ENCODE results near the gene CABLES2.
A peak's percentile ranks its signal among the peaks of the same experiment; 100 is the strongest.

CABLES2 gene

DNA sequence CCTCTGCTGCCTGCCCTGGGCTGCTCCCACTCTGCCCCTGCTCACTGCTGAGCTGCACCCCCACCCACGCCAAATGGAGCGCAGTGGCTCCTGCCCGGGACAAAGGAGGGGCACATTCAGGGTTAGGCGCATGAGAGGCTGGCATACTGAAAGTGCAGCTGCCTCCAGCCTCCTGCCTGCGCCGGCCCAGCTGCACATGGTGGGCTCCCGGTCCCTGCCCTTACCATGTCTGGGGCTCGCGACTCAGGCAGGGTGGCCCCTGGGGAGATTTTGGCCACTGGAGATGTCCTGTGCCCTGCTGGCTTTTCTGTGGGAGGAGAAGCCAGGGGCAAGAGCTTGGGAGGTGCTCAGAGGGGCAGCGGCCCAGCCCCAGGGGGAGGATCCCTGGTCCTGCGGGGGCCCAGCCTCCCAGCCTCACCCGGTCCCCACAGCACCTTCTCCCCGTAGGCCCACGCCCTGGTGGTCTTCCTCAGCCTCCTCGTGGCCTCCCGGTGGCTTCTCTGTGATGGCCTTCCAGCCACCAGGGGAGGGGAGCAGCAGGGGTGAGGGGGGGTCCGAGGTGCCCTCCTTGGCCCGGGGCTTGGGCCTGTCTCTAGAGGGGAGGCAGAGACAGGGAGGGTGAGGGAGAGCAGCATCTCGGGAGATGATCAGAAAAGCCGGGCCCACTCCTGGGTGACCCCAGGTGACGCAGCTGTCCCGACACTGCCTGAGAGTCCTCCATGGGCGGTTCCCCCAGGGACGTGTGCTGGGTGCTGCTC lies 8.4 kb upstream of the CABLES2 start:
- Histone ChIP-seq H3K4me3 (ENCODE audit: low read length) (no peak overlapping the region), H3K9ac (ENCODE audit: low read length) (no peak overlapping the region), H3K4me1 (ENCODE audit: control insufficient read depth, insufficient read depth, low read length) (no peaks in the 10 kb centered on the region), H3K36me3 (ENCODE audit: control insufficient read depth, insufficient read depth, low read length, severe bottlenecking) (no peaks in the 10 kb centered on the region), H3K27me3 (replicated peaks; ENCODE audit: control insufficient read depth, insufficient read depth, low read length) (peaks cover 39% of the 10 kb centered on the region), H3K9me3 (ENCODE audit: control insufficient read depth, low read length) (no peaks in the 10 kb centered on the region)
- no peak for DNase-seq (ENCODE audit: low read depth)

DNA sequence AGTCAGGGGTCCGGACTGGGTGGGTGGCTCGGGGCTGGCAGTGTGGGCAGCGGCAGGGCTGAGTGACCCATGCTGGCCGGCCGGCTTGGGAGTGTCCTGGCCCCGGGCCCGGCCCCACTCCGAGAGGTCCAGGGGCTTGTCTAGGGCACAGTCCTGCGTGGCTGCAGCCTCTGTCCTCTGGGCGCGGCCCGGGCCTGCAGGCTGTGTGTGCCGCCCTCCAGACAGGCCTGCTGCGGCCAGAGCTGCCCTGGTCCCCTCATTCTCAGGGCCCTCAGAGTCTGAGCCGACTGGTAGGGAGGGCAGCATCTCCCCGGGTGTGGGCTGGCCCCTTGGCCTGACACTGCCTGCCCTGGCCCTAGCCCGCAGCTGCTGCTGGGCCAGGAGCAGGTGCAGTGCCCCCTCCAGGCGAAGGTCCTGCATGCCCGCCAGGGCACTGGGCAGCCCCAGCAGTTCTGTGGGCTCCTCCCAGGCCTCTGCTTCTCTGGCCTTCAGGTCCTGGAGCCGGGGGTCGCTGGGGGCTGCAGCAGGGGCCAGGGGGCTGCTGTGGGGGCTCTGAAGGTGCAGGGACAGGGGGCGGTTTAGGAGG lies 6.9 kb upstream of the CABLES2 start:
- no peak for DNase-seq (ENCODE audit: low read depth)
- H3K36me3 ChIP-seq (ENCODE audit: control insufficient read depth, insufficient read depth, low read length, severe bottlenecking), result no peaks in the 10 kb centered on the region
- no peak overlapping the region for H3K9ac ChIP-seq (ENCODE audit: low read length)
- no peak overlapping the region for H3K4me3 ChIP-seq (ENCODE audit: low read length)
- H3K4me1 ChIP-seq (ENCODE audit: control insufficient read depth, insufficient read depth, low read length), result no peaks in the 10 kb centered on the region
- no peaks in the 10 kb centered on the region for H3K9me3 ChIP-seq (ENCODE audit: control insufficient read depth, low read length)
- H3K27me3 ChIP-seq (replicated peaks; ENCODE audit: control insufficient read depth, insufficient read depth, low read length), result peaks cover 28% of the 10 kb centered on the region

DNA sequence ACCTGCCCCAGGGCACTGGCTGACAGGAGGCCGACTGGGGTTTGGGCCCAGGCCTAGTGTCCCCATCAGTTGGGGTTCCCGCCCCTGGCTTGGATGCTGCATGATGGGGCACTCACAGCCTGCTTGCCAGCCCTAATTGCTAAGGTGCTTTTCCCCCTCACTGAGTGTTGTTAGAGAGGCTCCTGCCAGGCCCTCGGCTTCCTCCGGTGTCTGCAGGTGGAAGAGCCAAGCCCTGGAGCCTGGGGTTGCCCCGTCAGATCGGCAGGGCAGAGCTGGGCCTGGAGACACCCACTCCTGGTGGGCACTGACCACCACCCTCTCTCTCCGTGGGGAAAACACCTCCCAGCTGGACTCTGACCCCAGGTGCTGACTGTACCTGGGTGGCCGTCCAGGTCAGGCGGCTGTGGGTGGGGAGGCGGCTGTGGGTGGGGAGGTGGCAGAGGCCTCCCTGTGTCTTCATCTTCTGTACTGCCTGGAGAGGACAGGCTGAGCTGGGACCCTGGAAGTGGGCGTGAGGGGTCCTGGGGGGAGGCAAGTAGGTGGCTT lies 6.0 kb upstream of the CABLES2 start:
- H3K9ac ChIP-seq (ENCODE audit: low read length), result no peak overlapping the region
- H3K4me1 ChIP-seq (ENCODE audit: control insufficient read depth, insufficient read depth, low read length), result no peaks in the 10 kb centered on the region
- H3K9me3 ChIP-seq (ENCODE audit: control insufficient read depth, low read length), result no peaks in the 10 kb centered on the region
- no peak overlapping the region for H3K4me3 ChIP-seq (ENCODE audit: low read length)
- no peaks in the 10 kb centered on the region for H3K36me3 ChIP-seq (ENCODE audit: control insufficient read depth, insufficient read depth, low read length, severe bottlenecking)
- DNase-seq (ENCODE audit: low read depth), result no peak
- H3K27me3 ChIP-seq (replicated peaks; ENCODE audit: control insufficient read depth, insufficient read depth, low read length), result peaks cover 24% of the 10 kb centered on the region

DNA sequence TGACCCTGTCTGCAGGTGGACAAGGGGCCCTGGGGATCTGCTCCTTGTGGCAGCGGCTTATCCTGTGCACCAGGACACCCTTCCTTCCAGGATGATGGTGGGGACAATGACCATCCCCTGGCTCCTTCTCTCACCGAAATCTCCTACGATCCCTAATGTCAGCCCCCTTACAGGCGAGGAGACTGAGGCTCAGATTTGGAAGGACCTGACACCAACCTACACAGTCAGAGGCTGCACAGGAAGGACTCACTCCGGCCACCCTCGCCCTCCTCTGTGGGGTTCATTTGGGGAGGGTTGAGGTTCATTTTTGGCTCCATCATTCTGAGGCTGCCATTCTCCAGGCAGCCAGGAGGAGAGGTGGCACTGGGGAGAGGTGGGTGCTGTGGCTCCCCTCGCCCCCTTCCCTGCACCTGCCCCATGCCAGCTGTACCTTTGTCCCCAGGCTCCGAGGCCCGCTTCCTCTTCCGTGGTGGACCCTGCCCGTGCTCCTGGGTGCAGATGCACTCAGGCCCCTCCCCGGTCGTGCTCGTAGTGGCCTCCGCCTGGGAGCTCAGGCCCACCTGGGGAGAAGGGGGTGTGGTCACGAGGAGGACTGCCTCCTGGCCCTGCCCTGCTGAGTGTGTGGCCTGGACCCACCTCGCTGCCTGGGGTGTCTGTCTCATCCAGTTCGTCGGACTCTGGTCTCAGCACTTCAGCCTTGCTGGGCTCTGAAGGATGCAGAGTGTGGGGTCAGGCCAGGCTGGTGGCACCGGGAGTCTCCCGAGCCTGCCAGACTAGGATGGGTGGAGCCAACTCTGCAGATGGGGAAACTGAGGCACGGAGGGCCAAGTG lies 5.3 kb upstream of the CABLES2 start:
- DNase-seq (ENCODE audit: low read depth), result no peak
- Histone ChIP-seq H3K27me3 (replicated peaks; ENCODE audit: control insufficient read depth, insufficient read depth, low read length) (peaks cover 28% of the 10 kb centered on the region), H3K4me3 (ENCODE audit: low read length) (no peak overlapping the region), H3K9me3 (ENCODE audit: control insufficient read depth, low read length) (no peaks in the 10 kb centered on the region), H3K4me1 (ENCODE audit: control insufficient read depth, insufficient read depth, low read length) (no peaks in the 10 kb centered on the region), H3K36me3 (ENCODE audit: control insufficient read depth, insufficient read depth, low read length, severe bottlenecking) (no peaks in the 10 kb centered on the region), H3K9ac (ENCODE audit: low read length) (no peak overlapping the region)

DNA sequence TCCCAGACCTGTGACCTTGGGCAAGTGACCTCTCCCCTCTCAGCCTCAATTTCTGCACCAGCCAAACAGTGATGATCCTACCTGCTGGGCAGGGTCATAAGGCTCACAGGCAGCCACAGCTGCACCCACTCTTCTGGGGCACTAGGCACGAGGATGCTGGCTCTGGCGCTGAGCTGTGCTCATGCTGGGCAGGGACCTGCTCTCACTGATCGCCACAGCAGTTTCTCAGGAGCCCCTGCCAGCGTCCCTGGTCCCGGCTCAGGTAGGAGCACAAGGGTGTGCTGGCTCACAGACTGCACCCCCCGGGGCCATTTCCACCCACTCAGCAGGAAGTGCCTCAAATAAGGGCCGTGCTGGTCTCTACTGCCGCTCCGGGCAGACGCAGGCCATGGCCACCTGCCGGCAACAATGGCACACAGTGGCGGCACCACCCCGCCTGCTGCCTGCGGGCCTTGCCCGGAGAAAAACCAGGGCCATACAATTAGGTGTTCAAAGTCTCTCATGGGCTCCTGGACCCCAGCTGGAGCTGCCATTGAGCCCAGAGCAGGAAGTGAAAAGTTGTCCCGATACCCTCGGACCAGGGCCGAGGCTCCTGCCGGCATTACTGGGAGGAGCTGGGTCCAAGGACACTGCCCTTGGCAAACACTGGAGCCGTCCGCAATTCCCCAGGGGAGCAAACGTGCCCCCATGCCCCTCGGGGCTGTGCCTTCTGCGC lies 4.6 kb upstream of the CABLES2 start:
- peaks cover under 1% of the 10 kb centered on the region for H3K4me1 ChIP-seq (ENCODE audit: control insufficient read depth, insufficient read depth, low read length)
- no peaks in the 10 kb centered on the region for H3K9me3 ChIP-seq (ENCODE audit: control insufficient read depth, low read length)
- no peaks in the 10 kb centered on the region for H3K36me3 ChIP-seq (ENCODE audit: control insufficient read depth, insufficient read depth, low read length, severe bottlenecking)
- no peak overlapping the region for H3K4me3 ChIP-seq (ENCODE audit: low read length)
- DNase-seq (ENCODE audit: low read depth), result no peak
- peaks cover 21% of the 10 kb centered on the region for H3K27me3 ChIP-seq (replicated peaks; ENCODE audit: control insufficient read depth, insufficient read depth, low read length)
- no peak overlapping the region for H3K9ac ChIP-seq (ENCODE audit: low read length)

DNA sequence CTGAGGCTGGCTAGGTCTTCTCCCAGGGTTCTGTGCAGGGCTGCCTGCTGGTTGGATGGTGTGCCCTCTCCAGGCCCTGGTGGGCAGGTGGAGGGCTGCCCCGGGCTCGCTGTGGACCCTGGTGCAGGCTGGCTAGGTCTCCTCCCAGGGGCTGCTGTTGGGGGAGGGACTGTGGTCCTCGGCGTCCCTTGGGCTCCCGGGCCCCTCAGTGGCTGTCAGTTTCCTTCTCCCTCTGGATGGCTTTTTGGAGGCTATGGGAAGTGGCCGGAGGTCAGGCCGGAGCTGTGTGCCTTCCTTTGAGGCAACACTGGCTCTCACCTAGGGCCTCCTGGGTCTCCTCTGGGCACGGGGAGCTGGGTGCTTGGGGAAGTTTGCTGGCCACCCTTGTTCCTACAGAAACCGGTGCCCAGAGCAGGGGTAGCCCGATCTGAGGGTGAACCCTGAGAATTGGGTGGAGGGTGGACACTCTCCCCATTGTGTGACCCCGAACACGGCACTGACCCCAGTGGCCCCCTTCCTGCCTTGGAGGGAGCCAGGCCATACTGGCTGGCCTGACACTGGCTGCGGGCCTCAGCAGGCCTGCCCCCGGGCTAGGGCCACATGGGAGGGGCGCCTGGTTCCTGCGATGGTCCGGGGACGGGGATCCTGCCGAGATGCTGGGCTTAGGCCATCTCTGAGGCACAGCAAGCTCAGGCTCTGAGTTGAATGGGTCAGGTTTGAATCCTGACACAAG lies 3.8 kb upstream of the CABLES2 start:
- Histone ChIP-seq H3K9me3 (ENCODE audit: control insufficient read depth, low read length) (no peaks in the 10 kb centered on the region), H3K4me3 (ENCODE audit: low read length) (no peak overlapping the region), H3K36me3 (ENCODE audit: control insufficient read depth, insufficient read depth, low read length, severe bottlenecking) (no peaks in the 10 kb centered on the region), H3K4me1 (ENCODE audit: control insufficient read depth, insufficient read depth, low read length) (peaks cover 8% of the 10 kb centered on the region), H3K27me3 (replicated peaks; ENCODE audit: control insufficient read depth, insufficient read depth, low read length) (peaks cover 21% of the 10 kb centered on the region), H3K9ac (ENCODE audit: low read length) (no peak overlapping the region)
- DNase-seq (ENCODE audit: low read depth), result no peak

DNA sequence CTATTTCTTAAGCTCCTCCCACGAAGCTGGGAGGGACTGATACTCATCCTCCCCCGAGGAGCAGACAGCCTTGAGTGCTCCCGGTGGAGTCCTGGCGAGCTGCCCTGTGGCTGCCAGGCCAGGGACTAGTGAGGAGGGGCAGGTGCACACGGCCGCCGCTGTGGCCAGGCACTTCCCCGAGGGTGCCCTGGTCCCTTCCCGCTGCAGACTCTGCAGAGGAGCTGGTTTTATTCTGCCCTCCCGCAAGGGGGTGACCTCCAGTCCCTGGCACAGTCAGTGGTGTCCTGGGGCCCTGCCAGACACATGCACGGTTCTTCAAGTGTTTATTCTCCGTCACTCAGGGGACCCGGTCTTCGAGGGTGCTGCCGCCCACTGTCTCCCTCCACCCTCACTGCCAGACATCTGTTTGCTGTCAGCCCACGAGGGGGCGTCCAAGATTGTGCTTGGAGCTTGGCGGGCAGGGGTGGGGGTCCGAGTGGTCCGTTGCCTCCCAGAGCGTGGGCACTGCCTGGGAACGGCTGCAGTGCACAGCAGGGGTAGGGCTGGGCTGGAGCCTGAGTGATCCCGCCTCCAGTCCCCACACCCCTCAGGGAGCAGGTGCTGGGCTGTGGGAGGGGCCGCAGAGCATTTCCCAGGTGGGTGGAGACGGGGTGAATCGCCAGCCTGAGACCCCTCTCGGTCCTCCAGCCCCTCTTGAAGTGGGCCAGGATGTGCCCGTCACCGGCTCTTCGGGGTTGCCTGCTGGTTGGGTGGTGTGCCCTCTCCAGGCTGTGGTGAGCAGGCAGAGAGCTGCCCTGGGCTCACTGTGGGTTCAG lies 3.1 kb upstream of the CABLES2 start:
- Histone ChIP-seq H3K27me3 (replicated peaks; ENCODE audit: control insufficient read depth, insufficient read depth, low read length) (peaks cover 21% of the 10 kb centered on the region), H3K9ac (ENCODE audit: low read length) (no peak overlapping the region), H3K9me3 (ENCODE audit: control insufficient read depth, low read length) (no peaks in the 10 kb centered on the region), H3K36me3 (ENCODE audit: control insufficient read depth, insufficient read depth, low read length, severe bottlenecking) (no peaks in the 10 kb centered on the region), H3K4me1 (ENCODE audit: control insufficient read depth, insufficient read depth, low read length) (peaks cover 9% of the 10 kb centered on the region), H3K4me3 (ENCODE audit: low read length) (no peak overlapping the region)
- DNase-seq (ENCODE audit: low read depth), result peak; percentile 56

DNA sequence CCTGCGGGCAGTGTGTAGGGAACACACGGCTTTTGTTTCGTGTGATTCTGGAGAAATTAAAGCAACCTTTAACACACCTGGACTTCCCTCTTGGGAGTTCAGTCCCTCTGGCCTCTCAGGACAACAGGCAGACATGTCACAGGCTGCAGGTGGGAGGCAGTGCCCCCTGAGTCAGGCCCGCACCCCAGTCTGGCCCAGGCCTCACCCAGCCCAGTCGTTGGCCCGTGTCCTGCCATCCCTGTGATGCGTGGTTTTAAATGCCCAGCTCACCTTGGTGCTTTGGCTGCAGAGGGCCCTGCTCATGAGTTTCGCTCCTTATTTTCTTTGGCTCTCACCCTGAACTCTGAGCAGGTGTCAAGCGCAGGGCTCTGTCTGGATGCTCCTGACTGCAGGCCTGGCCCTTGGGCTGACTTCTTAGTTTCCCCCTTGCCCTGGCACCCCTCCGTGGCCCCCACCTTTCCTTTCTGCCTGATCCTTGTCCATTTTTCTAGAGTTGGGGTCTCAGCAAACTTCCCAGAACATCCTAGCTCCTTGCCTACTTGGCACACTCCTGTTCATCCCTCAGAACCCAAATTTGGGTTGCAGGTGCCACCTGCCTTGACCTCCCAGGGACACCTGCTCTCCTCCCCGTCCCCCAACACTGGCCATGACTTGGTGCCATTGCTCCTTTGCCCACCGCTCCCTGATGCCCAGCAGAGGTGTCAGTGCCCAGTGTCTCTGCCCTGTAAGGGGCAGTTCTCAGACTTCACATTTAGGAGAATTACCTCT lies 2.2 kb upstream of the CABLES2 start:
- Histone ChIP-seq H3K4me1 (ENCODE audit: control insufficient read depth, insufficient read depth, low read length) (peaks cover 9% of the 10 kb centered on the region), H3K27me3 (replicated peaks; ENCODE audit: control insufficient read depth, insufficient read depth, low read length) (peaks cover 15% of the 10 kb centered on the region), H3K4me3 (ENCODE audit: low read length) (no peak overlapping the region), H3K9ac (ENCODE audit: low read length) (no peak overlapping the region), H3K36me3 (ENCODE audit: control insufficient read depth, insufficient read depth, low read length, severe bottlenecking) (no peaks in the 10 kb centered on the region), H3K9me3 (ENCODE audit: control insufficient read depth, low read length) (no peaks in the 10 kb centered on the region)
- DNase-seq (ENCODE audit: low read depth), result no peak

DNA sequence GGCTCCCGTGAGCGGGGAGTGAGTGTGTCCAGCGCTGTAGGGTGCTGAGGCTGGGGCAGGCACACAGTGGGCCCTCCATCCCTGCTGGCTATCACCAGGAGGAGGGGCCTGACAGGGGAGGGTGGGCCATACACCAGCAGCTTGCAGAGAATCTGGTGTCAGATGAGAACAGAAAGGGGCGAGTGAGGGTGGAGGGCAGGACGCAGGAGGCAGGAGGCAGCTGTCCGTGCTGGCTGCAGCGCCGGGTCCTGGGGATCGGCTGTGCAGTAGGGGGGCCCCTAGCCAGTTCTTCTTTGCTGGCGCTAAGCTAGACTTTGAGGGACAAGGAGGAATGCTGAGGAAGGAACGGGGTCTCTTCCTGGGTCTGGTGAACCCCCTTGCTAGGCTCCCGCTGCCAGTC lies 1.6 kb upstream of the CABLES2 start:
- Histone ChIP-seq H3K27me3 (replicated peaks; ENCODE audit: control insufficient read depth, insufficient read depth, low read length) (peaks cover 15% of the 10 kb centered on the region), H3K36me3 (ENCODE audit: control insufficient read depth, insufficient read depth, low read length, severe bottlenecking) (no peaks in the 10 kb centered on the region), H3K9me3 (ENCODE audit: control insufficient read depth, low read length) (no peaks in the 10 kb centered on the region), H3K4me1 (ENCODE audit: control insufficient read depth, insufficient read depth, low read length) (peaks cover 9% of the 10 kb centered on the region), H3K9ac (ENCODE audit: low read length) (no peak overlapping the region), H3K4me3 (ENCODE audit: low read length) (no peak overlapping the region)
- DNase-seq (ENCODE audit: low read depth), result no peak
